HuH-7.5 (cell line): ENCODE results near the gene SCAMP3.
A peak's percentile ranks its signal among the peaks of the same experiment; 100 is the strongest.
"Not testable (repeated sequence)": the region's sequence is repeated elsewhere in the genome, so short reads cannot be mapped to it uniquely, and the experiment has no call there.

Experiments
- DNase-seq: peaks from one replicate; pipeline ENCODE4 v3.0.0; 2011; ENCODE audit warnings: low spot score

SCAMP3 gene

DNA sequence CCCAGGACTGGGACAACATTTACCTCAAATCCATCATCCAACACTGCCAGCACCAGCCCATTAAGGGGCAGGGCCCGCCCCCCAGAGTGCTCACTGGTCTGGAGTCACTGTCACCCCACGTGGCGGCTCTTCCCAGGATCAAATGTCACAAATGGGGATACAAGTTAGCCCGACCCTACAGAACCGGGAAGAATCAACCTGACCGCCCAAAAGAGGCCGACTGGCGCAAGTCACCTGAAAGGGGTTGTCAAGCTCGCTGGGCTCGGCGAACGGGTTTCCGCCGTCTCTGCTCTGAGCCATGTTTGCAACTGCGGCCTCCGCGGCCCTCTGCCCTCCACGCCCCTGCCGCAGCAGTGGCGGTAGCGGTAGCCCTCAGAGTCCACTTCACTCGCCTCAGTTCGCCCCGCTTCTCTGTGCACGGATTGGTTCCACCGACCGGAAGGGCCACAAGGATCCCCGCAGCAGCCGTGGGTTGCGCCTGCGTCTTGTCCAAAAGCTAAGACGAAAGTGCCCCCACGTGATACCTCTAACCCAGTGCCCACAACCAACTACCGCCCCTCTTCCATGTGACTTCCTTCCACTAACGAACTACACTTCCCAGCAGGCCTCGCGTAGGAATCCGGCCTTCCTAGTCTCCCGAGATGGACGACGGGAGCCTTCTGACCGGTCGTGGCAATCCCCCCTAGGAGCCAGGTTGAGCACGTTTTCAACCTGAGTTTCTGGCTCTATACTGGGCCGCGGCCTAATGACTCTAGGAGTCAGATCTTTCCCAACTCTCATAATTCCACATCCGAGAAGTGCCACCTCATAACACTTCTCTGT lies at the start of gene SCAMP3:
Gene SCAMP3, minus strand, starts transcription at position 509 of the 822 bp plus-strand sequence. Its CDS starts 209 bp downstream, at position 300.
- DNase-seq, result peak; percentile 98

DNA sequence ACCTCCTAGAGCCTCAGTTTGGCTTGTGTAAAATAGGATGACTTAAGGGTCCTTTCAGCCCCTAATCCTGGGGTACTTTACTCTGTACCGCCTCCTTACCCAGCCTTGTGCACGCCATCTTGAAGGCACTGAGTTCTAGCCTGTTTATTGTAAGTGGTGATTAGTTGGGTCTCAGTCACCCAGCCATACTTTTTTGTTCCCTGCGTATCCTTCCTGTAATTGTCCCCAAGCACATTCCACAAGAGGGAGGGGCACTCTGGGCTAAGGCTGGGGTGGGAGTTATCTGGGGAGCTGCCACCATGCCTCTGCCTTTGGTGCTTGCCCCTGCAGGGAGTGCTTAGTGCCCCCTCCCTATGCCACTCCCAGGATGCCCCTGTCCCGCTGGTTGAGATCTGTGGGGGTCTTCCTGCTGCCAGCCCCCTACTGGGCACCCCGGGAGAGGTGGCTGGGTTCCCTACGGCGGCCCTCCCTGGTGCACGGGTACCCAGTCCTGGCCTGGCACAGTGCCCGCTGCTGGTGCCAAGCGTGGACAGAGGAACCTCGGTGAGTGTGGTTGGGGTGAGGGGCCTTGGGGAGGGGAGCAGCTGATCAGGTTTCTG lies 47.4 kb upstream of the SCAMP3 start:
- DNase-seq, result no peak

- DNase-seq, result peak; percentile 97
Observed at GRCh38 chr1:155308493-155309422, 46.6 kb upstream of the SCAMP3 start, which contains the start of gene FDPS. Gene FDPS (plus strand): TSS chr1:155308866. CDS start chr1:155309790, 924 bp downstream.

GRCh38 chr1:155307247-155307740 lies 45.1 kb upstream of the SCAMP3 start:
- no peak for DNase-seq

- DNase-seq, result no peak
Observed at GRCh38 chr1:155305881-155306391, 43.8 kb upstream of the SCAMP3 start.

DNA sequence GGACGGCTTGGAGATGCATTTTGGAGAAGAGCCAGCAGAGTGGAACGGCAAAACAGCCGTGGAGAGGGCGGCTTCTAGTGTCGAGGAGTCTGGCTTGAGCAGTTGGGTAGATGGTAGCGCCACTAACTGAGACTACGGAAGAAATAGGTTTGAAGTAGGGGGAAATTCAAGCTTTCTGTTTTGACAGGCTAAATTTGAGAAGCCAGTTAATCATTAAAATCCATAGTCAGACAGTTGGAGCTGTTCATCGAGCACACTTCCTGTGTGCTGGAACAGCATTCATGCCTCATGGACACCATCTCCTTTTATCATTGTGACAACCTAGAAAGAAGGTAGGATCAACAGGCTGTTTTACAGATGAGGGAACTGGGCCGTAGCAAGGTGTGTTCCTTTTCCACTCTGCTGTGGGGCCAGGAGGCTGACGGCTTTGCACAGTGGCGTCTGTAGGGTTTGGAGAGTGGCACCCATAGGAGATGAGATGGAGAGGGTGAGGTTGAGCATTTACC lies 42.5 kb upstream of the SCAMP3 start:
- DNase-seq, result no peak

- no peak for DNase-seq
Observed at GRCh38 chr1:155301342-155301841, 39.2 kb upstream of the SCAMP3 start, which contains the start of gene PKLR. Gene PKLR (minus strand): TSS chr1:155301438. CDS start chr1:155301395, 43 bp downstream.

- DNase-seq, result no peak
Observed at GRCh38 chr1:155300553-155301329, 38.6 kb upstream of the SCAMP3 start.

GRCh38 chr1:155300024-155300423 lies 37.9 kb upstream of the SCAMP3 start:
- no peak for DNase-seq

GRCh38 chr1:155297384-155297783 lies 35.2 kb upstream of the SCAMP3 start:
- DNase-seq, result no peak

DNA sequence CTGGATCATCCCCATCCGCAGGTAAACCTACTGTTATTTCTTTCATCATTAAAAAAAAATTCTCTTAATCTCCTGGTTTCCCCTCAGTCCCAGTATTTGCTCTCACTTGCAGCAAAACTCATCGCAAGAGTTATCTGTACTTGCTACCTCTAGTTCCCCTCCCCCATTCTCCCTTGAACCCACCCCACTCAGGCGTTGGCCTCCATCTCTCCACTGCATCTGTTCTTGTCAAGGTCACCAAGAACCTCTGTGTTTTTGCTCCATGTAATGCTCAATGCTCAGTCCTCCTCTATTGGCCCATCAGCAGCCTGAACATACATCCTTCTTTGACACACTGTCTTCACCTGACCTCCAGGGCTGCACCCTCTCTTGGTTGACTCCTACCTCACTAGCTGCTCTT lies 34.5 kb upstream of the SCAMP3 start:
- DNase-seq, result no peak

- no peak for DNase-seq
Observed at GRCh38 chr1:155295942-155296267, 33.7 kb upstream of the SCAMP3 start.

DNA sequence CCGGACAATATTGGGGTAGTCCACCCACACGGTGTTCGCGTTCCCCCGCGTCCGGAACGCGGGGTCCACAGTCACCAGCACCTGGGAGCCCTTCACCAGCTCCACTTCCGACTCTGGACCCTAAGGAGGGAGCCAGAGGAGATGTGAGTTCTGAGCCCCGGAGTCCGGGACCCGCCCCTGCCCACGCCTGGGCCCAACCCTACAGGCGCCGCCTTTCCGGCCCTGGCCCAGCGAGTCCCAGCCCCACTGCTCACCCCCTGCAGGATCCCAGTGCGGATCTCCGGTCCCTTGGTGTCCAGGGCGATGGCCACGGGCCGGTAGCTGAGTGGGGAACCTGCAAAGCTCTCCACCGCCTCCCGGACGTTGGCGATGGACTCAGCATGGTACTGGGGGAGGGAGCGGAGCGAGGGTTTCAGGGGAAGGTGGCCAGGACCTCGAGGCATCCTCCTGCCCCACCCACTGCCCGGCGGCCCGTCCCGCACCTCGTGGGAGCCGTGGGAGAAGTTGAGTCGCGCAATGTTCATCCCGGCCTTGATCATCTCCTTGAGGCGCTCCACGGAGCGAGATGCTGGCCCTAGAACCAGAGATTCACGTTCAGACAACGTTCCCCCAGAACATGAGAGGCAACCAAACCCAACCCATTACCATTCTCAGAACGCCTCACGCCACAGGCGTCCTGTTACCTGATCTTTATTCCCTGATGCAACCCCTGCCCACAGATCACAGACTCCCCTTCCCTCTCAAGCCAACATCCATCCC lies 33.2 kb upstream of the SCAMP3 start:
- DNase-seq, result no peak

DNA sequence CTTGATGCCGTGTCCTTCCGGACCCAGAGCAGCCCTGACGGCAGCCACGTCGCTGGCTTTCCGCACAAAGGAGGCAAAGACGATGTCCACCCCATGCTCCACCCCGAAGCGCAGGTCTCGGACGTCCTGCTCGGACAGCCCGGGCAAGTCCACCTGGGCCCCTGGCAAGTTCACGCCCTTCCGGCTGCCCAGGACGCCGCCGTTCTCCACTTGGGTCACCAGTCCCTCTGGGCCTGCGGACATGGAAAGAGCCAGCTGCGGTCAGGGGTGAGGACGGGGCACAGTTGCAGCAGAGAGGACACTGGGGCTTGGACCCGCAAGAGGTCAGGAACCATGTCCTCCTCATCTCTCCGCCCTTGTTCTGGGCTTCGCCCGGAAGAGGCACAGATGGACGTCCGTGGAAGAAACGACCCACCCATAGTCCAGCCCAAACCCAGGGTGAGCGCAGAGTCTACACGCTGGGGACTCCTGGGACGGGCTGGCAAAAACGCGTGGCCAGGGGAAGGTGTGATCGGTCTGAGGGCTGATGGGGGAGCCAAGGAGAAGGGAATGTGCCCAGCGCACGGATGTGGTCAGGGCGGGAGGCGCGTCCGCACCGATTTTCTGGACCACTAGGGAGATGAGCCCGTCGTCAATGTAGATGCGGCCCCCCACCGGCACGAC lies 32.5 kb upstream of the SCAMP3 start:
- no peak for DNase-seq

- DNase-seq, result no peak
Observed at GRCh38 chr1:155293086-155293749, 31.1 kb upstream of the SCAMP3 start.

- DNase-seq, result not testable (repeated sequence)
Observed at GRCh38 chr1:155291006-155291405, 28.8 kb upstream of the SCAMP3 start.

DNA sequence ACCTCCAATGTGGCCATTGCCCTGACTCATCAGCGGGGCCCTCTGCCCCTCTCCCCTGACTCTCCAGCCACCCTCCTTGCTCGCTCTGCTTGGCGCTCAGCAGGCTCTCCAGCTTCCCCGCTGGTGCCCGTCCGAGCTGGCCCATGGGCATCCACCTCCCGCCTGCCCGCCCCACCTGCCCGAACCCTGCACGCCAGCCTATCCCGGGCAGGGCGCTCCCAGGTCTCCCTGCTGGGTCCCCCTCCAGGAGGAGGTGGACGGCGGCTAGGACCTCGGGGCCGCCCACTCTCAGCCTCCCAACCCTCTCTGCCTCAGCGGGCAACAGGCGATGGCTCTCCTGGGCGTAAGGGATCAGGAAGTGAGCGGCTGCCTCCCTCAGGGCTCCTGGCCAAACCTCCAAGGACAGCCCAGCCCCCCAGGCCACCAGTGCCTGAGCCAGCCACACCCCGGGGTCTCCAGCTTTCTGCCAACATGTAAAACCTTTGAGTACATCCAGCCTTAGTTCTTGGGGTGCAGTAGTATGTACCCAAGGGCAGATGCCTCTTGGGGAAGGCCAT lies 25.9 kb upstream of the SCAMP3 start:
- DNase-seq, result no peak

GRCh38 chr1:155286544-155286943 lies 24.4 kb upstream of the SCAMP3 start:
- peak; percentile 63 for DNase-seq

DNA sequence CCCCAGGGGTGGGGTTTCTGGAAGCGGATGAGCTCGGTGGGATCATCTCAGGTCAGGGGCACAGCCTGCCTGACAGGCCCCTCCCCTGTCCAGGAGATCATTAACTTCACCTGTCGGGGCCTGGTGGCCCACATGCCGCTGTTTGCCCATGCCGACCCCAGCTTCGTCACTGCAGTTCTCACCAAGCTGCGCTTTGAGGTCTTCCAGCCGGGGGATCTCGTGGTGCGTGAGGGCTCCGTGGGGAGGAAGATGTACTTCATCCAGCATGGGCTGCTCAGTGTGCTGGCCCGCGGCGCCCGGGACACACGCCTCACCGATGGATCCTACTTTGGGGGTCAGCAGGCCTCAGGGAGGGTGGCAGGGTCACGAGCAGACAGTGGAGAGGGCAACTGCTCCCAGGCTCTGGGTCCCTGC lies 23.5 kb upstream of the SCAMP3 start:
- DNase-seq, result no peak
